Measurements from ENCODE around the gene PACSIN1.

GRCh38 chr6:34474754-34475153 is 8.9 kb downstream of the PACSIN1 start:
- no peak for TF ChIP-seq GATA2 (IDR thresholded peaks at IDR 0.05; ENCODE audit: low read depth, low read length)
- no peak for TF ChIP-seq GATA3 (IDR thresholded peaks at IDR 0.05; ENCODE audit: low read depth, low read length)

Data from SH-SY5Y (cell line).